IPS-15b (cell line): ENCODE measurements around the gene CAMK1D.

Source experiments
- H3K27me3 ChIP-seq: one replicate; pipeline ENCODE4 v1.6.1; 2013; ENCODE audit warnings: low read length; ENCODE audit not compliant: control insufficient read depth, insufficient read depth
- H3K36me3 ChIP-seq: one replicate; pipeline ENCODE4 v1.6.1; 2013; ENCODE audit warnings: low read length; ENCODE audit not compliant: control insufficient read depth, insufficient read depth
- H3K4me1 ChIP-seq: one replicate; pipeline ENCODE4 v1.6.1; 2013; ENCODE audit warnings: mild to moderate bottlenecking, low read length; ENCODE audit not compliant: control insufficient read depth, insufficient read depth
- H3K4me3 ChIP-seq: one replicate; pipeline ENCODE4 v1.5.1; 2013; ENCODE audit warnings: low read depth, low read length
- H3K9ac ChIP-seq: one replicate; pipeline ENCODE4 v1.6.1; 2013; ENCODE audit warnings: low read depth, mild to moderate bottlenecking, low read length
- H3K9me3 ChIP-seq: one replicate; pipeline ENCODE4 v1.6.1; 2013; ENCODE audit warnings: mild to moderate bottlenecking, low read length; ENCODE audit not compliant: control insufficient read depth, insufficient read depth

The CAMK1D gene

GRCh38 chr10:12500381-12501303 is 151.3 kb downstream of the CAMK1D start:
- H3K4me3 ChIP-seq, result no peak overlapping the region

GRCh38 chr10:12501324-12501723 is 152.0 kb downstream of the CAMK1D start:
- Histone ChIP-seq H3K9me3 (no peaks in the 10 kb centered on the region), H3K4me1 (peaks cover 8% of the 10 kb centered on the region), H3K9ac (no peak overlapping the region), H3K27me3 (no peaks in the 10 kb centered on the region), H3K4me3 (no peak overlapping the region), H3K36me3 (no peaks in the 10 kb centered on the region)

More at GRCh38 chr10:12500381-12501303, 151.3 kb downstream of the CAMK1D start:
- Histone ChIP-seq H3K36me3 (no peaks in the 10 kb centered on the region), H3K9me3 (no peaks in the 10 kb centered on the region), H3K27me3 (no peaks in the 10 kb centered on the region), H3K9ac (no peak overlapping the region), H3K4me1 (peaks cover 8% of the 10 kb centered on the region)

- no peak overlapping the region for H3K9ac ChIP-seq
- no peaks in the 10 kb centered on the region for H3K36me3 ChIP-seq
- no peak overlapping the region for H3K4me3 ChIP-seq
- H3K4me1 ChIP-seq, result peaks cover 8% of the 10 kb centered on the region
- H3K9me3 ChIP-seq, result no peaks in the 10 kb centered on the region
- no peaks in the 10 kb centered on the region for H3K27me3 ChIP-seq
These were observed 152.6 kb downstream of the CAMK1D start for GRCh38 chr10:12501841-12502525.

GRCh38 chr10:12502526-12503274 is 153.4 kb downstream of the CAMK1D start:
- Histone ChIP-seq H3K4me1 (peaks cover 8% of the 10 kb centered on the region), H3K4me3 (no peak overlapping the region), H3K9ac (no peak overlapping the region), H3K9me3 (no peaks in the 10 kb centered on the region), H3K36me3 (no peaks in the 10 kb centered on the region), H3K27me3 (no peaks in the 10 kb centered on the region)

- H3K9me3 ChIP-seq, result no peaks in the 10 kb centered on the region
- H3K9ac ChIP-seq, result no peak overlapping the region
- no peaks in the 10 kb centered on the region for H3K27me3 ChIP-seq
- no peak overlapping the region for H3K4me3 ChIP-seq
- H3K36me3 ChIP-seq, result no peaks in the 10 kb centered on the region
- peaks cover 8% of the 10 kb centered on the region for H3K4me1 ChIP-seq
These were observed 154.0 kb downstream of the CAMK1D start for GRCh38 chr10:12503311-12503710.

GRCh38 chr10:12504176-12504575 is 154.8 kb downstream of the CAMK1D start:
- H3K9ac ChIP-seq, result no peak overlapping the region
- no peaks in the 10 kb centered on the region for H3K27me3 ChIP-seq
- H3K4me1 ChIP-seq, result peaks cover 5% of the 10 kb centered on the region
- H3K9me3 ChIP-seq, result no peaks in the 10 kb centered on the region
- no peaks in the 10 kb centered on the region for H3K36me3 ChIP-seq
- H3K4me3 ChIP-seq, result no peak overlapping the region

- H3K9ac ChIP-seq, result no peak overlapping the region
These were observed 155.3 kb downstream of the CAMK1D start for GRCh38 chr10:12504628-12505027.

GRCh38 chr10:12505683-12506082 is 156.3 kb downstream of the CAMK1D start:
- H3K9ac ChIP-seq, result no peak overlapping the region
- H3K4me1 ChIP-seq, result peaks cover 5% of the 10 kb centered on the region
- no peaks in the 10 kb centered on the region for H3K9me3 ChIP-seq
- H3K27me3 ChIP-seq, result no peaks in the 10 kb centered on the region
- H3K4me3 ChIP-seq, result no peak overlapping the region
- H3K36me3 ChIP-seq, result no peaks in the 10 kb centered on the region

More at GRCh38 chr10:12504628-12505027, 155.3 kb downstream of the CAMK1D start:
- Histone ChIP-seq H3K9me3 (no peaks in the 10 kb centered on the region), H3K36me3 (no peaks in the 10 kb centered on the region), H3K4me3 (no peak overlapping the region), H3K27me3 (no peaks in the 10 kb centered on the region), H3K4me1 (peaks cover 5% of the 10 kb centered on the region)

- Histone ChIP-seq H3K9me3 (no peaks in the 10 kb centered on the region), H3K36me3 (no peaks in the 10 kb centered on the region), H3K9ac (no peak overlapping the region), H3K27me3 (no peaks in the 10 kb centered on the region), H3K4me1 (no peaks in the 10 kb centered on the region), H3K4me3 (no peak overlapping the region)
These were observed 158.0 kb downstream of the CAMK1D start for GRCh38 chr10:12507165-12507850.

- H3K4me1 ChIP-seq, result no peaks in the 10 kb centered on the region
- H3K27me3 ChIP-seq, result no peaks in the 10 kb centered on the region
- H3K4me3 ChIP-seq, result no peak overlapping the region
- no peaks in the 10 kb centered on the region for H3K9me3 ChIP-seq
- H3K36me3 ChIP-seq, result no peaks in the 10 kb centered on the region
- H3K9ac ChIP-seq, result no peak overlapping the region
These were observed 158.8 kb downstream of the CAMK1D start for GRCh38 chr10:12508165-12508564.
